Measurements from ENCODE around the gene ATP13A3. TPM values are rescaled to one million over a fixed set of nuclear protein-coding genes. Genes with fewer than 3 reads are reported as not detected.
"Not testable (repeated sequence)": the region's sequence is repeated elsewhere in the genome, so short reads cannot be mapped to it uniquely, and the experiment has no call there.

Gene ATP13A3
- total and polyA plus RNA-seq, 2 of the 4 experiments (the other 2 are of a cell fraction), result 48.1 to 154 TPM

DNA sequence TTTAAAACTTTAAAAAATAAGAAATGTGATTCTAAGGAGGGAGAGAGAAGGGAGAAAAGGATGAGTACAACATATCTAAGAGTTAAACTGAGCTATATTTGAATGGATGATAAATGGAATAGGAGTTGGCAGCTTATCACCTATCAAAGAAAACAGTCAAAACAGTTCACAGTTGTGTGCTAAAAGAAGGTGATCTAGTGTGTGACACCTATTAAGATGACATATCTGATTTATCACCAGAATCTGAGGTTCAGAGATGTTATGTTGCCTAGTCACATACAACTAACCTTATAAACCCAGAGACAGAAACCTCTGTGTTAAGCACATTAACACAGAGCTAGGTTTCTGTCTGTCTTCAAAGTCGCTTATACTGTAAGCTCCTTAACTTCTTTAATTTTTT lies 3.0 kb downstream of the ATP13A3 start:
- H2BK5ac ChIP-seq (ENCODE audit: low read depth, low read length, poor library complexity, severe bottlenecking), result no peak overlapping the region
- no peak overlapping the region for H3K56ac ChIP-seq (ENCODE audit: extremely low read depth, insufficient read depth, low read length)
- no peak overlapping the region for H3K14ac ChIP-seq (replicated peaks; ENCODE audit: low read depth, low read length)
- H3K9me3 ChIP-seq (ENCODE audit: control insufficient read depth, insufficient read depth, low read length), result no peaks in the 10 kb centered on the region
- peak overlapping the region; percentile 74; the same call in 1 of the 2 replicates for H3K23ac ChIP-seq (ENCODE audit: low read depth, low read length)
- H2BK120ac ChIP-seq (ENCODE audit: low read depth, low read length), result no peak overlapping the region
- WGBS, 2 experiments (ENCODE audit: extremely low coverage in 2 of 2, insufficient read length in 1 of 2), result no CpG with 5 or more reads among the region's 1 CpG
- no peak overlapping the region for H2AK5ac ChIP-seq (ENCODE audit: low read depth, low read length)
- ChIA-PET POLR2A (ENCODE audit: unreplicated experiment) (interaction anchor here (1.3 kb wide), 1 partner anchor 65 kb away, joined by 3 read pairs; no protein-coding TSS in a partner anchor), CTCF (interaction anchor here (1.0 to 3.5 kb wide), 3 partner anchors 11 to 111 kb away, joined by 3 to 9 read pairs (median 7); no protein-coding TSS in a partner anchor)
- peaks cover 19% of the 10 kb centered on the region for H3K4me1 ChIP-seq (ENCODE audit: control insufficient read depth, insufficient read depth, low read length)
- H3K79me1 ChIP-seq (ENCODE audit: low read depth in 1 of 2, low read length in 2 of 2), result peaks cover 3 to 20% of the 10 kb centered on the region in 2 experiments; a peak in 3 of 4 replicates
- no peaks in the 10 kb centered on the region for H3K27me3 ChIP-seq (ENCODE audit: control insufficient read depth, insufficient read depth, low read length)
- H4K91ac ChIP-seq (ENCODE audit: insufficient read depth, low read depth, low read length), result no peak overlapping the region
- H3K4me3 ChIP-seq (ENCODE audit: insufficient read depth, low read depth, low read length), result no peak overlapping the region
- no TSS peak for BruUV-seq (replicated peaks)
- H2AFZ ChIP-seq (replicated peaks; ENCODE audit: low read length, poor library complexity), result no peak overlapping the region
- dilution Hi-C loops (cut with HindIII; ENCODE audit: low sequenced_read_pairs, unreplicated experiment), result no loop called here
- peak; percentile 41; the same call in 1 of the 2 replicates for TF ChIP-seq POLR2A (IDR thresholded peaks at IDR 0.05; ENCODE audit: low read depth, low read length)
- no peak for TF ChIP-seq MAZ (IDR thresholded peaks at IDR 0.05; ENCODE audit: borderline replicate concordance, low read depth, low read length)
- no peak overlapping the region for H3K18ac ChIP-seq (ENCODE audit: low read depth, low read length)
- no peak overlapping the region; a peak in 1 of 4 replicates for H4K8ac ChIP-seq (ENCODE audit: low read depth in 2 of 2, low read length in 2 of 2)
- no peak for DNase-seq
- H3K9ac ChIP-seq (ENCODE audit: low read depth, low read length), result no peak overlapping the region
- in situ Hi-C loops (cut with MboI; ENCODE audit: low sequenced_read_pairs), result loop anchor here (5.0 kb wide), 1 partner anchor 103 kb away; no protein-coding TSS in a partner anchor
- H3K9me1 ChIP-seq (ENCODE audit: insufficient read depth, low read length), result peaks cover 14% of the 10 kb centered on the region
- peak overlapping the region; percentile 46 for H3K4me2 ChIP-seq (ENCODE audit: low read depth, low read length)
- peaks cover 2% of the 10 kb centered on the region for H3K36me3 ChIP-seq (ENCODE audit: control insufficient read depth, insufficient read depth, low read length)
- no peak overlapping the region for H3K27ac ChIP-seq (ENCODE audit: insufficient read depth, low read length)
- H2AK9ac ChIP-seq (replicated peaks; ENCODE audit: low read depth, low read length, poor library complexity), result no peak overlapping the region
- intact Hi-C loops (cut with micrococcal nuclease), result loop anchor here (2.0 kb wide), 1 partner anchor 89 kb away; no protein-coding TSS in a partner anchor
- H2BK20ac ChIP-seq (ENCODE audit: low read depth, low read length), result no peak overlapping the region
- no peak for ATAC-seq (ENCODE audit: low read depth)
- H2BK15ac ChIP-seq (ENCODE audit: low read depth, low read length), result no peak overlapping the region
- peaks cover 39% of the 10 kb centered on the region for H4K20me1 ChIP-seq (ENCODE audit: insufficient read depth, low read length)
- no peak overlapping the region for H3K4ac ChIP-seq (ENCODE audit: low read depth, low read length)
- H4K5ac ChIP-seq (ENCODE audit: low read depth, low read length), result no peak overlapping the region

GRCh38 chr3:194482830-194483229 lies 4.0 kb downstream of the ATP13A3 start:
- H2AFZ ChIP-seq (replicated peaks; ENCODE audit: low read length, poor library complexity); H4K5ac ChIP-seq (ENCODE audit: low read depth, low read length); H3K27me3 ChIP-seq (ENCODE audit: control insufficient read depth, insufficient read depth, low read length); H2BK5ac ChIP-seq (ENCODE audit: low read depth, low read length, poor library complexity, severe bottlenecking); H3K4ac ChIP-seq (ENCODE audit: low read depth, low read length); BruUV-seq (replicated peaks); H3K14ac ChIP-seq (replicated peaks; ENCODE audit: low read depth, low read length); H3K18ac ChIP-seq (ENCODE audit: low read depth, low read length); DNase-seq; H3K56ac ChIP-seq (ENCODE audit: extremely low read depth, insufficient read depth, low read length); H2BK20ac ChIP-seq (ENCODE audit: low read depth, low read length); H2BK15ac ChIP-seq (ENCODE audit: low read depth, low read length); H3K4me3 ChIP-seq (ENCODE audit: insufficient read depth, low read depth, low read length); intact Hi-C loops (cut with micrococcal nuclease); ATAC-seq (ENCODE audit: low read depth); H3K9ac ChIP-seq (ENCODE audit: low read depth, low read length); H3K4me2 ChIP-seq (ENCODE audit: low read depth, low read length); H3K36me3 ChIP-seq (ENCODE audit: control insufficient read depth, insufficient read depth, low read length); H2AK9ac ChIP-seq (replicated peaks; ENCODE audit: low read depth, low read length, poor library complexity); H3K9me3 ChIP-seq (ENCODE audit: control insufficient read depth, insufficient read depth, low read length); H2BK120ac ChIP-seq (ENCODE audit: low read depth, low read length); dilution Hi-C loops (cut with HindIII; ENCODE audit: low sequenced_read_pairs, unreplicated experiment); H3K9me1 ChIP-seq (ENCODE audit: insufficient read depth, low read length); POLR2A ChIA-PET (ENCODE audit: unreplicated experiment); H4K91ac ChIP-seq (ENCODE audit: insufficient read depth, low read depth, low read length): not testable (repeated sequence)
- CTCF ChIA-PET, result interaction anchor here (3.5 kb wide), 1 partner anchor 112 kb away, joined by 9 read pairs; no protein-coding TSS in a partner anchor
- peaks cover 3 to 24% of the 10 kb centered on the region in 2 experiments; a peak in 3 of 4 replicates for H3K79me1 ChIP-seq (ENCODE audit: low read depth in 1 of 2, low read length in 2 of 2)
- H4K8ac ChIP-seq (ENCODE audit: low read depth in 2 of 2, low read length in 2 of 2), result peak overlapping the region in 1 of 2 experiments; percentile 31; a peak in 1 of 4 replicates
- H4K20me1 ChIP-seq (ENCODE audit: insufficient read depth, low read length), result peaks cover 48% of the 10 kb centered on the region
- peak overlapping the region; percentile 55; the same call in 1 of the 2 replicates for H3K23ac ChIP-seq (ENCODE audit: low read depth, low read length)
- WGBS, 2 experiments (ENCODE audit: extremely low coverage in 2 of 2, insufficient read length in 1 of 2), result 100% methylated on average over 1 of the region's 13 CpGs; no CpG with 5 or more reads in 1 of the 2 experiments
- peak overlapping the region; percentile 31; the same call in 1 of the 2 replicates for H3K27ac ChIP-seq (ENCODE audit: insufficient read depth, low read length)
- in situ Hi-C loops (cut with MboI; ENCODE audit: low sequenced_read_pairs), result loop anchor here (5.0 kb wide), 1 partner anchor 104 kb away; no protein-coding TSS in a partner anchor
- peak overlapping the region; percentile 81; the same call in 1 of the 2 replicates for H2AK5ac ChIP-seq (ENCODE audit: low read depth, low read length)
- peaks cover 15% of the 10 kb centered on the region for H3K4me1 ChIP-seq (ENCODE audit: control insufficient read depth, insufficient read depth, low read length)

All from IMR-90 (cell line).